Fibroblast of gingiva (primary cell): Measurements from ENCODE around the gene TMEM121.

ENCODE experiments used
- DNase-seq: peaks from one replicate; pipeline ENCODE4 v3.0.0-alpha.2; 2011; ENCODE audit warnings: low read depth

TMEM121 gene

GRCh38 chr14:105525861-105526775, at the start of gene TMEM121:
TMEM121 (plus strand) TSS chr14:105526583; CDS start chr14:105528835, 2,252 bp downstream.
- DNase-seq = no peak

- no peak for DNase-seq
Measured at GRCh38 chr14:105476831-105477659, 49.3 kb upstream of the TMEM121 start.

GRCh38 chr14:105477660-105478397, 48.6 kb upstream of the TMEM121 start:
- DNase-seq = no peak

GRCh38 chr14:105478398-105479251, 47.8 kb upstream of the TMEM121 start:
- DNase-seq = no peak

- DNase-seq = no peak
Measured at GRCh38 chr14:105479431-105480158, 46.8 kb upstream of the TMEM121 start.

- no peak for DNase-seq
Measured at GRCh38 chr14:105480199-105480746, 46.1 kb upstream of the TMEM121 start.

GRCh38 chr14:105480807-105481801, 45.3 kb upstream of the TMEM121 start:
- peak; percentile 84 for DNase-seq

GRCh38 chr14:105481886-105482457, 44.4 kb upstream of the TMEM121 start:
- peak; percentile 98 for DNase-seq

- no peak for DNase-seq
Measured at GRCh38 chr14:105482486-105483110, 43.8 kb upstream of the TMEM121 start.

- DNase-seq = no peak
Measured at GRCh38 chr14:105483300-105484068, 42.9 kb upstream of the TMEM121 start.

- DNase-seq = peak; percentile 38
Measured at GRCh38 chr14:105484069-105484996, 42.0 kb upstream of the TMEM121 start.

GRCh38 chr14:105484997-105485393, 41.4 kb upstream of the TMEM121 start:
- no peak for DNase-seq

- DNase-seq = no peak
Measured at GRCh38 chr14:105485739-105486162, 40.6 kb upstream of the TMEM121 start.

- no peak for DNase-seq
Measured at GRCh38 chr14:105486163-105486973, 40.0 kb upstream of the TMEM121 start, which contains the start of gene CRIP1. CRIP1 (plus strand) TSS chr14:105486886; CDS start chr14:105487260, 374 bp downstream.

GRCh38 chr14:105486974-105487448, 39.4 kb upstream of the TMEM121 start:
- DNase-seq = peak; percentile 26
